ENCODE measurements around the gene ST6GALNAC3.

DNA sequence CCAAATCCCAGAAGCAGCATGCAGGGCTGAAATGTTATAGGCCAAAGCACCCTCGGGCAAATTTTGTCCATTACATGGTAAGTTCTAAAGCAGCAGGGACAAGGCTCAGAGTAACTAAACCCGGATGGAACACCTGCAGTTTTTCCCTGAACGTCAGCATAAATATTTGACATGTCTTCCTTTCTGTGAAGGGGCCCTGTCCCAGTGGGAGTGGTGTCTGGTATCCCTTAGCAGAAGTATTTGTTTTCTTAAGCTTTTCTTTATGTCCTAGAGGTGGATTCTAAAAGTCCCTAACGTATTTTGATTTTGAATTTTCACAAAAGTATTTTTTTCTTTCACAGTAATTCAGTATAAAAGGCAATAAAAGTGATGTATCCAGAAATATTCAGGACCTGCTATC lies 223.9 kb downstream of the ST6GALNAC3 start:
- TF ChIP-seq, protein P1, sequence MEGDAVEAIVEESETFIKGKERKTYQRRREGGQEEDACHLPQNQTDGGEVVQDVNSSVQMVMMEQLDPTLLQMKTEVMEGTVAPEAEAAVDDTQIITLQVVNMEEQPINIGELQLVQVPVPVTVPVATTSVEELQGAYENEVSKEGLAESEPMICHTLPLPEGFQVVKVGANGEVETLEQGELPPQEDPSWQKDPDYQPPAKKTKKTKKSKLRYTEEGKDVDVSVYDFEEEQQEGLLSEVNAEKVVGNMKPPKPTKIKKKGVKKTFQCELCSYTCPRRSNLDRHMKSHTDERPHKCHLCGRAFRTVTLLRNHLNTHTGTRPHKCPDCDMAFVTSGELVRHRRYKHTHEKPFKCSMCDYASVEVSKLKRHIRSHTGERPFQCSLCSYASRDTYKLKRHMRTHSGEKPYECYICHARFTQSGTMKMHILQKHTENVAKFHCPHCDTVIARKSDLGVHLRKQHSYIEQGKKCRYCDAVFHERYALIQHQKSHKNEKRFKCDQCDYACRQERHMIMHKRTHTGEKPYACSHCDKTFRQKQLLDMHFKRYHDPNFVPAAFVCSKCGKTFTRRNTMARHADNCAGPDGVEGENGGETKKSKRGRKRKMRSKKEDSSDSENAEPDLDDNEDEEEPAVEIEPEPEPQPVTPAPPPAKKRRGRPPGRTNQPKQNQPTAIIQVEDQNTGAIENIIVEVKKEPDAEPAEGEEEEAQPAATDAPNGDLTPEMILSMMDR (IDR thresholded peaks at IDR 0.05) = no peak
- no peak for TF ChIP-seq POLR2A (IDR thresholded peaks at IDR 0.05)
